NCI-H1417 (cell line): ENCODE results near the gene TGM3.

Experiments used
- DNase-seq, 3 experiments: peaks; one replicate each; lab custom pipeline; 2025; lab: John Stamatoyannopoulos, UW

The TGM3 gene

DNA sequence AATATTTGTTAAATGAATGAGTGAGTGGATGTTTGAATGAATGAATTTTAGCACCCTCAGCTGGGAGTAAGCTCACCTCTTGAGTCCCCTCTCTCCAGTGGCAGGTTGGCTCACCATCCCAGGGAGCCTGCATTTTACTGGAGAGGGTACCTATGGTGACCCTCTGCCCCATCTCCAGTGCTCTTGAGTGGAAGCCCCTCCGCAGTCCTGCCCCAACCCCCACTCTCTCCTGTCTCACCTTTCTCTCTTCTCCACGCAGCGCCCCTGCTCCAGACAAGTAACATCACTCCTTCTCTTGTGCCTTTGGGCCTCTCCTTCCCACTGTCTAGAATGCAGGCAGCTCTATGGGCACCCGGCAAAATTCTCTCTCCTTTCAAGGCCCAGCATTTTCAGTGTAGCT is 11.3 kb downstream of the TGM3 start:
- DNase-seq, result no peak

DNA sequence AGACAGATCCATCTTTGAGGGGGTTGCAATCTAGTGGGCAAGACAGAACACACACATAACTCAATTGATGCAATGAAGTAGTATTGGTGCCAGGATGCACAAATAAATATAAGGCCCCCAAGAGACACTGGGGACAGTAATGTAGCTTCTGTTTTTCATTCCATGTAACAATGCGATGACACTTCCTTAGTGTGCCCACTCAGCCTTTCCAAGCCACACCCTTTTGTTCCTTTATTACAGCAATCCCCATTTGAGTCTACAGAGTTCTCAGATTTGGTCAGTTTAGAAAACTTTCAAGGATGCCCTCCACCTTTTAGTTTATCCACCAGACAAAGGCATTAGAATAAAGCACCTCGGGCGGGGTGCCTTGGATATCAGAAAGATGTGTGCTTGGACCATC is 15.5 kb downstream of the TGM3 start:
- no peak for DNase-seq

- no peak for DNase-seq
Measured at GRCh38 chr20:2312876-2313275, 17.1 kb downstream of the TGM3 start.

DNA sequence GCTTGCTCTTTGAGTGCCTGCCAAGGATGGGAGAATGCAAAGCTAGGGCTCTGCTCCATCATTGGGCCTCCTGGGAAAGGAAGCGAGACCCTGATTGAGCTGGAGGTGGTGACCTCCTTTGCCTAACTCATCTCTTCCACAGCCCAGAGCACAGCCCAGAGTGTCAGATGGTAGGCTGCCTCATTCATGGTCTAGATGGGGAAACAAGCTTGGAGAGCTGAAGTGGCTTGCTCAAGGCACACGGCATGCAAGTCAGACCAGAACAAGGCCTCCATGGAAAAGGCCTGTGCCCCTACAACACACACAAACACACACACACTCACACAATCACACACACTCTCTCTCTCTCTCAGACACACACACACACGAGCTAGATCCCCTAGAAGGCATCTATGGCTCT is 17.5 kb downstream of the TGM3 start:
- no peak for DNase-seq

DNA sequence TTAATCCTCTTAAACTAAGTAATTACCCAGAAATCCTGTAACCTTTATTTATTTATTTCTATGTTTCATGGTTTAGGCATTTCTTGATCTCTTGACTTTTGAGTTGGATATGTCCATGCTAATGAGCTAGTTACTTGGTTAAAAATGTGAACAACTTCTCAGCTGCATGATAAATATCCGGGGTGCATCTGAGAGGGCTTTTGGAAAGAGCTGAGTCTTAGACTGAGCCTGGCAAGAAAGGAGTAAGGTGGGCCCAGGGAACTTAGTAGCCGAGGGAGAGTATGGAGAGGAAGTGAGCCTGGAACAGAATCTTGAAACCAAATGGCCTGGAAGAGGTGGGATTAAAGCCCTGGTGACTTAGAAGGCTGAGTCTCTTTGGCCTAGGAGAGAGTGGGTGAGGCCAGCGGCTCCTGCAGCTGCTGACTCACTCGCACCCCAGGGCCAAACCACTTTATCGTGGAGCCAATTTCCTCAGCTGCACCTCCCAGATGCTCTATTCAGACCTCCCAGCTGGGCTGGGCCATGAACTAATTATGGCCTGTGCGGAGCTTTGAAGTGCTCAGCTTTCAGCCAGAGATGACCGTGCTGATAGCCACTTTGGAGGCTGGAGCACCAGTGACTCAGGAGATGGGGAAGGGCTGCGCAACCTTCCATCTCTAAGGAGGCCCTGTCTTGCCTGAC is 19.1 kb downstream of the TGM3 start:
- peak; percentile 82 to 93 (median 83) for DNase-seq

DNA sequence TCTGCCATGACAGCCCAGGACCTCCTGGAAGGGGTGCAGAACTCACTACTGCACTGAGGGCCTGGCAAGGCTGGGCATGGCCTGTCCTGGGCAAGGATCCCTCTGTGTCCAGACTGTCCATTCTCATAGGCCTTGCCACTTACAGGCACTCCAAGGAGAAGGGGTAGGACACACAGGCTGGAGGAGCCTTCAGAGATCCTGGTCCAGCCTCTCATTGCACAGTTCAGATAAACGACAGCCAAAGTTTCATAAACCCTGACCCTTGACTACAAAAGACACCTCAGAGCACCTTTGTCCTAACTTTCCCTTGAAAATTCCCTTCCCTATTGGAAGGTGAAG is 19.6 kb downstream of the TGM3 start:
- DNase-seq, result no peak

- no peak for DNase-seq
Measured at GRCh38 chr20:2316847-2317495, 21.2 kb downstream of the TGM3 start.

DNA sequence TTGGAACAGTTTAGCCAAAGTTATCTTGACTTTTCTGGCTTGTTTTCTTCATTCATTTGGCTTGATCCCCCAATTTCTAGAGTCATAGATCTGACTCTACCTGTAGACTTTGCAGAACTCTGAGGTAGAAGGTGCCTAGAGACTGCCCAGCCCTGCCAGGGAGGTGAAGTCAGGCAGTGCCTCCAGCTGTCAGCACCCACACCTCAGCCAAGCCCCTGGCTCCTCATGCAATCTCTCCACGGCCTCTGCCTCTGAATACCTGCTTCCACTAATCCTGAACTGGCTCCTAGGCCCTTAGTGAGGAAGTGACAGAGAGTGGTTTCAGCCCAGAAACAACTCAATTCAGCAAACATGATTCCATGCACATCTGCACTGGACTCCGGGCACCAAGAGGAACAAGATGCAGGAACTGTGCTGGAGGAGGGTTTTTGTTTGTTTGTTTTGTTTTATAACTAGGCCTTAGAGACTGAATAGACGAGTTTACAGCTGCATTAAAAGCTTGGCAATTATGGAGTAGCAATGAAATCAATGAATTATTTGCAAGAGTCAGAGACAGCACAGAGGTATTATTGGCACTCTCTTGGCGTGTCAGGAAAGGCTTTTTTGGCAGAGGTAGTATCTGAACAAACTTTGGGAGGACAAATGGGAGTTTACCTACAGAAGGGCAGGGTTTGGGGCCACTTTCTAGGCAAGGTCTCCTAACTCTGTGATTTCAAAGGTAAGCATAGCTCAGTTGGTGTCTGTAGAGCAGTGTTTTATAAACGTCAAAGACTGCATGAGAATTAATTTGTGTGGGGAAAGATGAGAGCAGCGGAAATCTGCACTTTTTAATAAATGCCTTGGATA is 25.2 kb downstream of the TGM3 start:
- DNase-seq, result peak in 2 of 3 experiments; percentile 26 to 30

DNA sequence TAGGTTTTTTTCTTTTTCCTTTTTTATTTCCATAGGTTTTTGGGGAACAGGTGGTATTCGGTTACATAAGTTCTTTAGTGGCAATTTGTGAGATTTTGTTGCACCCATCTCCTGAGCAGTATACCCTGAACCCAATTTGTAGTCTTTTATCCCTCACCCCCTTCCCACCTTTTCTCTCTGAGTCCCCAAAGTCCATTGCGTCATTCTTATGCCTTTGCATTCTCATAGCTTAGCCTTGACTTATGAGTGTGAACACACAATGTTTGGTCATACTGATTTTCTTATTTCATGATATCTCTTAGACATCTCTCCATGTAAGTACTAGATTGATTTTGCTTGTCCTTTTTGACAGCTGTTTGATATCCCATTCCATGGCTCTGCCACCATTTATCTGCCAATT is 27.2 kb downstream of the TGM3 start:
- no peak for DNase-seq

- no peak for DNase-seq
Measured at GRCh38 chr20:2326046-2326445, 30.2 kb downstream of the TGM3 start.

GRCh38 chr20:2327620-2328555 is 32.1 kb downstream of the TGM3 start:
- peak in 2 of 3 experiments; percentile 34 to 65 for DNase-seq

GRCh38 chr20:2329286-2329685 is 33.5 kb downstream of the TGM3 start:
- DNase-seq, result no peak

- DNase-seq, result peak; percentile 83 to 97 (median 83)
Measured at GRCh38 chr20:2330090-2330695, 34.4 kb downstream of the TGM3 start.

DNA sequence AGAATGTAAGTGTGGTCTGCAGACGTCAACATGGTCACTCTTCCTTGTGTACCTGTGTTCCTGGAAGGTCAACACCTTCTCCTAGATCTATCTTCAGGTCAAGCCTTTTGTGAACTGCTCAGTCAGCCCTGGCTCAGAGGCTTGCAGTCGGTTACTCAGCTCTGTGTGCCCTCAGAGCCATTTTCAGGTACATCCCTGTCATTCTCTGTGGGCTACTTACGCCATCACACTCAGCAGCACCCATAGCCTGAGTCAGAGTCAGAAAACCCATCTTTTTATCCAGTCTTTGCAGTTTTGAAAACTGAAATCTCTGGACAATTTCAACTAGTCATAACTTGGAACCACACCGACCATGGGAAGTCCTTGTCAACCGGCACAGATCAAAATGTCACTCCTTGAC is 35.3 kb downstream of the TGM3 start:
- DNase-seq, result no peak

DNA sequence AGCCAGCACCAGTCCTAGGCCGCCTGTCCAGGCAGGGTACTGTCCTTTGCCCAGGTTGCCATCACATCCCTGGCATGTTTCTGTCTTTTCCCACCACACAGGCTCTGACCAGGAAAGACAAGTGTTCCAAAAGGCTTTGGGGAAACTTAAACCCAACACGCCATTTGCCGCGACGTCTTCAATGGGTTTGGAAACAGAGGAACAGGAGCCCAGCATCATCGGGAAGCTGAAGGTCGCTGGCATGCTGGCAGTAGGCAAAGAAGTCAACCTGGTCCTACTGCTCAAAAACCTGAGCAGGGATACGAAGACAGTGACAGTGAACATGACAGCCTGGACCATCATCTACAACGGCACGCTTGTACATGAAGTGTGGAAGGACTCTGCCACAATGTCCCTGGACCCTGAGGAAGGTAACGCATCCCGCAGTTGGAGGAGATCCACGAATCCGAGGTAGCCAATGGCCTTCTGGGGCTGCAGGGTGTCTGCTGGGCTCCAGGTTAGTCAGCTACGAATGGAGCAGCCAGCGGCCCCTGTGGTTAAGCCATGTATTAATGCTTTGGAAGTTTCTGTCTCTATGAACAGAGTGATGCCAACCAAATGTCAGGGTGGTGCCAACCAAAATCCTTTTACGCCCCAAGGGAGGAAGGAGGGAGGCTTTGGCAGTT is 36.2 kb downstream of the TGM3 start:
- DNase-seq, result no peak

GRCh38 chr20:2332711-2333110 is 36.9 kb downstream of the TGM3 start:
- DNase-seq, result no peak

DNA sequence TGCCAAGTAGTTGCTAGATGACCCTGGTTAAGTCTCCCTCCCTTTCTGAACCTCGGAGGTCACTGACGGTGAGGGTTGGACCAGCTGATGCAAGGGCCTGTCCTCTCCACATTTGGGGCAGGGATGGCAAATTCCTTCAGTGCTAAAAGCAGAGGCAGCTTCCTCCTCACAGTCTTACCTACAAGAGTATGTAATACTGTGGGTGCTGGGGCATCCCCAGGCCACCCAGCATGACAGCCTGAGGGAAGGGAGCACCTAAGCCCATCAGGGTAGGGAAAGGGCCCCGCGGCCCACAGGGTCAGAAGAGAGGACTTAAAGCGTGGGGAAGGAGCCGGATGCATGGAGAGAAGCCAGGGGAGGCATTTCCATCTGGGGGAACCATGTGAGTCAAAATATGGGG is 38.0 kb downstream of the TGM3 start:
- DNase-seq, result no peak

- no peak for DNase-seq
Measured at GRCh38 chr20:2335096-2335870, 39.5 kb downstream of the TGM3 start.

- no peak for DNase-seq
Measured at GRCh38 chr20:2336471-2336870, 40.7 kb downstream of the TGM3 start.

DNA sequence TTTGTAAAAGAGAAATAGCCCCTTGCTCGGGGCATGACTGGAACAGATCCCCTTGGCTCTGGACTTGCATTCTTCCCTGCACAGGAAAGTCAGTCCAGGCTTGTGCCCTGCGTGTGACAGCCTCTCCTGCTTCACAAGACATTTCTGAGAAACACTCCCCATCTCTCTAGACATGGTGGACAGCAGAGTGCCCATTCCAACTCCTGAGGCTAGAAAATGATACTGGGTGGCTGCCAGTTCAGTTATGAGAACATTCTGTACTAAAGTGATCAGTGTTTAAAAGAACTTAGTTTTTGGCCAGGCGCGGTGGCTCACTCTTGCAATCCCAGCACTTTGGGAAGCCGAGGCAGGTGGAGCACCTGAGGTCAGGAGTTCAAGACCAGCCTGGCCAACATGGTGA is 41.3 kb downstream of the TGM3 start:
- DNase-seq, result no peak
